Measurements from ENCODE around the gene TMEM184B.

TMEM184B gene

GRCh38 chr22:38247713-38248112 lies 25.1 kb downstream of the TMEM184B start:
- Histone ChIP-seq H2AFZ (ENCODE audit: low read length) (no peak overlapping the region), H2BK5ac (ENCODE audit: low read length) (no peak overlapping the region), H3K9ac (ENCODE audit: low read depth, low read length, poor library complexity) (no peak overlapping the region), H3K4ac (ENCODE audit: low read length) (no peak overlapping the region), H3K23ac (ENCODE audit: low read depth, low read length, poor library complexity) (no peak overlapping the region), H2BK120ac (ENCODE audit: low read depth, low read length) (no peak overlapping the region), H3K4me1 (ENCODE audit: control insufficient read depth in 2 of 2, insufficient read depth in 1 of 2, low read depth in 1 of 2, low read length in 2 of 2) (peaks cover 9 to 12% of the 10 kb centered on the region in 2 donors), H3K36me3 (replicated peaks in 1 of 2; ENCODE audit: control insufficient read depth in 2 of 2, insufficient read depth in 2 of 2, low read length in 2 of 2) (peaks cover 25 to 34% of the 10 kb centered on the region in 2 donors), H2BK15ac (ENCODE audit: low read length) (no peak overlapping the region), H2BK12ac (ENCODE audit: low read length) (no peak overlapping the region), H3K18ac (ENCODE audit: low read length) (no peak overlapping the region), H3K79me1 (ENCODE audit: low read depth, low read length) (peaks cover 10% of the 10 kb centered on the region), H3K4me3 (ENCODE audit: low read length in 2 of 2) (peak overlapping the region in 1 of 2 donors; percentile 45), H3K9me3 (replicated peaks in 1 of 2; ENCODE audit: control insufficient read depth in 2 of 2, insufficient read depth in 1 of 2, low read depth in 1 of 2, low read length in 2 of 2) (peaks cover 6 to 9% of the 10 kb centered on the region in 2 donors), H3K4me2 (ENCODE audit: insufficient read depth, low read length, poor library complexity, severe bottlenecking) (no peak overlapping the region), H3K27me3 (ENCODE audit: control insufficient read depth in 3 of 3, insufficient read depth in 3 of 3, low read depth in 1 of 3, low read length in 3 of 3) (no peaks in the 10 kb centered on the region), H3K27ac (replicated peaks; ENCODE audit: low read length) (no peak overlapping the region), H2AK5ac (ENCODE audit: low read depth, low read length) (no peak overlapping the region), H4K91ac (ENCODE audit: low read depth, low read length, poor library complexity) (no peak overlapping the region), H4K8ac (ENCODE audit: low read depth, low read length) (no peak overlapping the region), H3K14ac (ENCODE audit: low read length) (no peak overlapping the region)
- no CpG with 5 or more reads among the region's 12 CpGs for WGBS, 2 donors (ENCODE audit: extremely low coverage in 2 of 2, insufficient read length in 2 of 2, insufficient replicate concordance in 1 of 2)
- no peak for DNase-seq (ENCODE audit: low spot score)

- Histone ChIP-seq H2AK5ac (ENCODE audit: low read depth, low read length) (no peak overlapping the region), H2BK120ac (ENCODE audit: low read depth, low read length) (no peak overlapping the region), H4K8ac (ENCODE audit: low read depth, low read length) (no peak overlapping the region), H3K4me1 (ENCODE audit: control insufficient read depth in 2 of 2, insufficient read depth in 1 of 2, low read depth in 1 of 2, low read length in 2 of 2) (peaks cover 11 to 19% of the 10 kb centered on the region in 2 donors), H3K4me3 (ENCODE audit: low read length in 2 of 2) (no peak overlapping the region), H4K91ac (ENCODE audit: low read depth, low read length, poor library complexity) (no peak overlapping the region), H3K4ac (ENCODE audit: low read length) (no peak overlapping the region), H3K23ac (ENCODE audit: low read depth, low read length, poor library complexity) (no peak overlapping the region), H3K14ac (ENCODE audit: low read length) (no peak overlapping the region), H3K27me3 (ENCODE audit: control insufficient read depth in 3 of 3, insufficient read depth in 3 of 3, low read depth in 1 of 3, low read length in 3 of 3) (no peaks in the 10 kb centered on the region), H3K4me2 (ENCODE audit: insufficient read depth, low read length, poor library complexity, severe bottlenecking) (no peak overlapping the region), H3K18ac (ENCODE audit: low read length) (no peak overlapping the region), H3K36me3 (replicated peaks in 1 of 2; ENCODE audit: control insufficient read depth in 2 of 2, insufficient read depth in 2 of 2, low read length in 2 of 2) (peaks cover 25 to 34% of the 10 kb centered on the region in 2 donors), H2BK5ac (ENCODE audit: low read length) (peak overlapping the region; percentile 18), H3K9me3 (replicated peaks in 1 of 2; ENCODE audit: control insufficient read depth in 2 of 2, insufficient read depth in 1 of 2, low read depth in 1 of 2, low read length in 2 of 2) (peaks cover 6 to 9% of the 10 kb centered on the region in 2 donors), H2AFZ (ENCODE audit: low read length) (no peak overlapping the region), H3K79me1 (ENCODE audit: low read depth, low read length) (peaks cover 10% of the 10 kb centered on the region), H2BK12ac (ENCODE audit: low read length) (no peak overlapping the region), H3K27ac (replicated peaks; ENCODE audit: low read length) (no peak overlapping the region), H3K9ac (ENCODE audit: low read depth, low read length, poor library complexity) (no peak overlapping the region), H2BK15ac (ENCODE audit: low read length) (no peak overlapping the region)
- no peak for DNase-seq (ENCODE audit: low spot score)
- no CpG with 5 or more reads among the region's 5 CpGs for WGBS, 2 donors (ENCODE audit: extremely low coverage in 2 of 2, insufficient read length in 2 of 2, insufficient replicate concordance in 1 of 2)
Measured at GRCh38 chr22:38246692-38247091, 26.1 kb downstream of the TMEM184B start.

DNA sequence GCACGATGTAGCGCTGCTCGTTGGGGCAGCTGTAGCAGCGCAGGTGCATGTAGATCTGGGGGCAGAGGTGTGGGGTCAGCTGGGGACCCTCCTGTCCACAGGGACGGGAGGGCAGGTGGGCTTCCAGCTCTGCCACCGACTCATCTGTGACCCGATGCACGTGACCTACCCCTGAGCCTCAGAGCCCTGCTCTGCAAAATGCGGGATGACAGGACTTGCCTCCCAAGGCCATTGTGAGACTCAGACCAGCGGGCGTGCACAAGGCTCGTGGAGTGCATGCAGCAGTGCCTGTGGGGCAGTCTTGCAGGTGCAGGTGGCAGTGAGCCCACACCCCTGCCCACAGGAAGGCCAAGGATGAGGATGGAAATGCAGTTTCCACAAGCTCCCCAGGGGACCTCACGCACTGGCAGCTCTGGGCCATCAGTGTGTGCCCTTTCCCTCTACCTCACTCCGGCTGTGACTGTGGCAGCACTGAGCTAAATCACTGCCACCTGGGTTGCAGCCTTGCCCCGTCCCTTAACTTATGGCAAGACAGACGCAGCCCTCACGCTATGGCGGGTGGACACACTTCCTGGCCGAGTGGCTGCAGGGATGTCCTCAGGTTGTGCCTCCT lies 26.7 kb downstream of the TMEM184B start:
- Histone ChIP-seq H3K9ac (ENCODE audit: low read depth, low read length, poor library complexity) (peak overlapping the region; percentile 77), H3K4me3 (ENCODE audit: low read length in 2 of 2) (peak overlapping the region in 1 of 2 donors; percentile 28), H3K14ac (ENCODE audit: low read length) (no peak overlapping the region), H2AFZ (ENCODE audit: low read length) (no peak overlapping the region), H2BK12ac (ENCODE audit: low read length) (no peak overlapping the region), H3K79me1 (ENCODE audit: low read depth, low read length) (peaks cover 7% of the 10 kb centered on the region), H2BK15ac (ENCODE audit: low read length) (no peak overlapping the region), H3K4ac (ENCODE audit: low read length) (no peak overlapping the region), H3K4me1 (ENCODE audit: control insufficient read depth in 2 of 2, insufficient read depth in 1 of 2, low read depth in 1 of 2, low read length in 2 of 2) (peaks cover 13 to 22% of the 10 kb centered on the region in 2 donors), H3K23ac (ENCODE audit: low read depth, low read length, poor library complexity) (peak overlapping the region; percentile 89), H4K8ac (ENCODE audit: low read depth, low read length) (no peak overlapping the region), H3K4me2 (ENCODE audit: insufficient read depth, low read length, poor library complexity, severe bottlenecking) (no peak overlapping the region), H3K27me3 (ENCODE audit: control insufficient read depth in 3 of 3, insufficient read depth in 3 of 3, low read depth in 1 of 3, low read length in 3 of 3) (no peaks in the 10 kb centered on the region), H2AK5ac (ENCODE audit: low read depth, low read length) (no peak overlapping the region), H3K27ac (replicated peaks; ENCODE audit: low read length) (no peak overlapping the region), H4K91ac (ENCODE audit: low read depth, low read length, poor library complexity) (no peak overlapping the region), H2BK120ac (ENCODE audit: low read depth, low read length) (no peak overlapping the region), H3K9me3 (replicated peaks in 1 of 2; ENCODE audit: control insufficient read depth in 2 of 2, insufficient read depth in 1 of 2, low read depth in 1 of 2, low read length in 2 of 2) (peaks cover 6 to 9% of the 10 kb centered on the region in 2 donors), H2BK5ac (ENCODE audit: low read length) (peak overlapping the region; percentile 18), H3K18ac (ENCODE audit: low read length) (peak overlapping the region; percentile 44), H3K36me3 (replicated peaks in 1 of 2; ENCODE audit: control insufficient read depth in 2 of 2, insufficient read depth in 2 of 2, low read length in 2 of 2) (peaks cover 25 to 34% of the 10 kb centered on the region in 2 donors)
- WGBS, 2 donors (ENCODE audit: extremely low coverage in 2 of 2, insufficient read length in 2 of 2, insufficient replicate concordance in 1 of 2): no CpG with 5 or more reads among the region's 19 CpGs
- no peak for DNase-seq (ENCODE audit: low spot score)

GRCh38 chr22:38244106-38244505 lies 28.7 kb downstream of the TMEM184B start:
- Histone ChIP-seq H3K79me1 (ENCODE audit: low read depth, low read length) (peaks cover 11% of the 10 kb centered on the region), H3K4ac (ENCODE audit: low read length) (no peak overlapping the region), H3K27me3 (ENCODE audit: control insufficient read depth in 3 of 3, insufficient read depth in 3 of 3, low read depth in 1 of 3, low read length in 3 of 3) (no peaks in the 10 kb centered on the region), H2BK120ac (ENCODE audit: low read depth, low read length) (peak overlapping the region; percentile 24), H3K36me3 (replicated peaks in 1 of 2; ENCODE audit: control insufficient read depth in 2 of 2, insufficient read depth in 2 of 2, low read length in 2 of 2) (peaks cover 25 to 45% of the 10 kb centered on the region in 2 donors), H3K9ac (ENCODE audit: low read depth, low read length, poor library complexity) (no peak overlapping the region), H3K4me2 (ENCODE audit: insufficient read depth, low read length, poor library complexity, severe bottlenecking) (no peak overlapping the region), H4K8ac (ENCODE audit: low read depth, low read length) (no peak overlapping the region), H3K18ac (ENCODE audit: low read length) (no peak overlapping the region), H3K27ac (replicated peaks; ENCODE audit: low read length) (no peak overlapping the region), H2BK15ac (ENCODE audit: low read length) (no peak overlapping the region), H3K23ac (ENCODE audit: low read depth, low read length, poor library complexity) (no peak overlapping the region), H3K4me1 (ENCODE audit: control insufficient read depth in 2 of 2, insufficient read depth in 1 of 2, low read depth in 1 of 2, low read length in 2 of 2) (peaks cover 16 to 30% of the 10 kb centered on the region in 2 donors), H3K9me3 (replicated peaks in 1 of 2; ENCODE audit: control insufficient read depth in 2 of 2, insufficient read depth in 1 of 2, low read depth in 1 of 2, low read length in 2 of 2) (peaks cover 0 to 3% of the 10 kb centered on the region in 2 donors), H3K14ac (ENCODE audit: low read length) (no peak overlapping the region), H2BK12ac (ENCODE audit: low read length) (no peak overlapping the region), H2BK5ac (ENCODE audit: low read length) (peak overlapping the region; percentile 75), H4K91ac (ENCODE audit: low read depth, low read length, poor library complexity) (no peak overlapping the region), H2AFZ (ENCODE audit: low read length) (no peak overlapping the region), H3K4me3 (ENCODE audit: low read length in 2 of 2) (no peak overlapping the region), H2AK5ac (ENCODE audit: low read depth, low read length) (no peak overlapping the region)
- DNase-seq (ENCODE audit: low spot score): no peak
- no CpG with 5 or more reads among the region's 4 CpGs for WGBS, 2 donors (ENCODE audit: extremely low coverage in 2 of 2, insufficient read length in 2 of 2, insufficient replicate concordance in 1 of 2)
